Body of pancreas (tissue), 4 donors: ENCODE measurements around the gene KCNMB1. TPM values are rescaled to one million over a fixed set of nuclear protein-coding genes. Genes with fewer than 3 reads are reported as not detected.
A peak's percentile ranks its signal among the peaks of the same experiment; 100 is the strongest.

Experiments used
- ATAC-seq: fragments of 150-250 bp; one replicate; pipeline ENCODE4 v1.9.1; 2016
- DNase-seq, 4 donors: peaks; one replicate each; pipeline ENCODE4 v3.0.0-alpha.2; 2019
- H3K27ac ChIP-seq, 4 donors: fragments of 200-600 bp; sonication (generic); 1 replicate in 3 of 4; 2 replicates in 1 of 4; pipeline versions ENCODE4 v1.5.1 to v1.6.1; 2016 to 2019; ENCODE audit warnings: mild to moderate bottlenecking in 1 of 4, mixed read lengths in 1 of 4, moderate library complexity in 1 of 4
- H3K27me3 ChIP-seq, 2 donors: fragments of 200-600 bp; sonication (generic); one replicate each; pipeline ENCODE4 v1.6.0; 2016; ENCODE audit warnings: mild to moderate bottlenecking in 1 of 2
- H3K36me3 ChIP-seq, 2 donors: fragments of 200-600 bp; sonication (generic); replicated peaks in 1 of 2; 2 replicates each; pipeline ENCODE4 v1.5.1; 2016; ENCODE audit warnings: low read depth in 2 of 2; ENCODE audit not compliant: insufficient read depth in 1 of 2
- H3K4me1 ChIP-seq: fragments of 200-600 bp; sonication (generic); one replicate; pipeline ENCODE4 v1.6.0; 2016
- H3K4me3 ChIP-seq, 2 donors: fragments of 200-600 bp; sonication (generic); 1 replicate in 1 of 2; 2 replicates in 1 of 2; pipeline ENCODE4 v1.5.1; 2016 to 2019
- H3K9me3 ChIP-seq, 3 donors: fragments of 200-600 bp; sonication (generic); 1 replicate in 2 of 3; 2 replicates in 1 of 3; pipeline ENCODE4 v1.5.1; 2016
- CTCF ChIP-seq, 7 experiments: fragments of 450-650 bp in 4 of 7; fragments of 200-600 bp in 3 of 7; sonication (generic) in 3 of 7; IDR thresholded peaks; one replicate each; pipeline ENCODE4 v1.5.1; 2016 to 2019; ENCODE audit warnings: antibody characterized with exemption in 7 of 7
- POLR2A ChIP-seq, 3 donors: fragments of 450-650 bp; IDR thresholded peaks; one replicate each; pipeline ENCODE4 v1.6.1; 2016; ENCODE audit warnings: antibody characterized with exemption in 3 of 3, mild to moderate bottlenecking in 2 of 3
- WGBS, 2 donors: methylation state at CpG; one replicate each; pipeline ENCODE4 v1.1.5; 2017; 5-methylcytosine and 5-hydroxymethylcytosine counted together
- intact Hi-C: fragments of 100-400 bp; cut with DNase I; formaldehyde crosslinking; loops from one replicate; pipeline ENCODE4 v1.15.1; 2023
- total RNA-seq, 2 donors: library from RNA; depleted of rRNA; stranded (reverse); fragments of >200 nt; gene quantifications; one replicate each; pipeline ENCODE4 v1.1.0, GENCODE V29; 2016

KCNMB1 gene
- total RNA-seq, 2 donors from 2014 or later, result 0.99 TPM; not detected in 1

- Histone ChIP-seq H3K4me3 (no peak overlapping the region), H3K4me1 (no peaks in the 10 kb centered on the region), H3K27me3 (no peaks in the 10 kb centered on the region), H3K27ac (no peak overlapping the region), H3K36me3 (no peaks in the 10 kb centered on the region), H3K9me3 (no peaks in the 10 kb centered on the region)
- ATAC-seq, result no peak
- TF ChIP-seq POLR2A (IDR thresholded peaks at IDR 0.05), result no peak
- TF ChIP-seq CTCF (IDR thresholded peaks at IDR 0.05), result no peak
- DNase-seq, result no peak
- intact Hi-C loops, result no loop called here
- WGBS, 2 donors, result 57 to 88% methylated on average over 2 of the region's 2 CpGs
Measured at GRCh38 chr5:170397059-170397458, 7.9 kb upstream of the KCNMB1 start.

DNA sequence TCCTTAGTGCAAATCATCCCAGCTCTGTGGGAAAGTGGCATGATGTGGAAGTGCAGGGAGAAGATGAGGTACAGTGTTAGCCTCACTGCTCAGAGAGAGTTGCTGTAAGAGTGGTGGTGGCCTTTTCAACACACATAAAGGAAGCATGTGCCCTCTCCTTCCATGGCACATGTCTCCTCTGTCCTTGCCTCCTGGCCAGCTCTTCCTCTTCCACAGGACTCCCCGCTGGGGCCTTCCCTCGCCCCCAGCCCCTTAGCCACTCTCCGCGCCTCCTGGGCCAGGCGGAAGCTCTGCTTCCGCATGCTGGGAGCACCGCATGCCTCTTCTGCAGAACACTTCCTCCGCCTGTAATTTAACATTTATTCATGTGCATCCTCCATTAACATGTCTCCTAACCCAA, 4.8 kb upstream of the KCNMB1 start:
- no peaks in the 10 kb centered on the region for H3K9me3 ChIP-seq
- no peaks in the 10 kb centered on the region for H3K4me1 ChIP-seq
- WGBS, 2 donors, result 59 to 69% methylated on average over 8 of the region's 8 CpGs
- no peaks in the 10 kb centered on the region for H3K36me3 ChIP-seq
- intact Hi-C loops, result no loop called here
- TF ChIP-seq POLR2A (IDR thresholded peaks at IDR 0.05), result no peak
- no peak for TF ChIP-seq CTCF (IDR thresholded peaks at IDR 0.05)
- H3K27ac ChIP-seq, result no peak overlapping the region
- DNase-seq (peak in 1 of 4 donors; percentile 11), ATAC-seq (no peak)
- H3K4me3 ChIP-seq, result no peak overlapping the region
- H3K27me3 ChIP-seq, result no peaks in the 10 kb centered on the region

DNA sequence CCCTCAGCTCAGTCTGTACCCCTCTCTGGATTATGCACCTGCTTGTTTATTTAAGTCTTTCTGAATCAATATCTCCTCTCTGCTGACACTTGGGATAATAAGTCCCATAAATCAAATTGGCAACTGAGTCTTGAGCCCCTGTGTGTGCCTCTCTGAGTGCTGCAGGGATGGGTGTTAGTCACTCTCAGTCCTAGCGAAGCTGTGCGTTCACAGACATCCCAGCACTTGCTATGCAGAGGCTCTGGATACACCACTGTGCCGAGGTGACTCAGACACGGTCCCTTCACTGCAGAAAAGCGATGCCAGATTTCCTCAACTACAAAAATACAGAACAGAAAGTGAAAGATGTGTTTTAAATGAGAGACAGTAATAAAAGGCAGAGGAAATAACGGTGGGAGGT, 4.1 kb upstream of the KCNMB1 start:
- intact Hi-C loops, result no loop called here
- TF ChIP-seq POLR2A (IDR thresholded peaks at IDR 0.05) (no peak), CTCF (IDR thresholded peaks at IDR 0.05) (no peak)
- no peak for ATAC-seq
- DNase-seq, result peak in 1 of 4 donors; percentile 24
- no peaks in the 10 kb centered on the region for H3K9me3 ChIP-seq
- H3K4me3 ChIP-seq, result no peak overlapping the region
- H3K36me3 ChIP-seq, result no peaks in the 10 kb centered on the region
- H3K4me1 ChIP-seq, result no peaks in the 10 kb centered on the region
- 47 to 52% methylated on average over 6 of the region's 6 CpGs for WGBS, 2 donors
- no peak overlapping the region for H3K27ac ChIP-seq
- no peaks in the 10 kb centered on the region for H3K27me3 ChIP-seq

DNA sequence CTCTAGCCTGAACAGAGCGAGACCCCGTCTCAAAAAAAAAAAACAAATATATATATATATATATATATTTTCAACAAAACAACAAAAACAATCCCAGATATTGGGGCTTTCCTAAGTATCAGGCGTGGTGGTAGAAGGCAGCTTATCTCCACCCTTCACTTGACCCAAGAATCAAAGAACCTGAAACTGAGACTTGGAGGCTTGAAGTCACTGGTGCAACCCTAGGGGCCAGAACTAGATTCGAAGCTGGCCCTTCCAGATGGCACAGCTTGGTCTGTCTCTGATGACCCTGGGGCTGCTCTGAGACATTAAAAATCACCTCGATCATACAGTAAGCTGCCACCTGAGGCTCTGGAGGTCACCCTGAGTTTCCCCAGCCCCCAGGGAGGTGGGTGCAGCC, 1.3 kb upstream of the KCNMB1 start:
- ATAC-seq (no peak), DNase-seq (no peak)
- intact Hi-C loops, result no loop called here
- TF ChIP-seq CTCF (IDR thresholded peaks at IDR 0.05), result no peak
- no peak for TF ChIP-seq POLR2A (IDR thresholded peaks at IDR 0.05)
- Histone ChIP-seq H3K27me3 (no peaks in the 10 kb centered on the region), H3K27ac (no peak overlapping the region), H3K36me3 (no peaks in the 10 kb centered on the region), H3K9me3 (no peaks in the 10 kb centered on the region), H3K4me1 (no peaks in the 10 kb centered on the region), H3K4me3 (no peak overlapping the region)
- WGBS, 2 donors, result 69 to 80% methylated on average over 5 of the region's 5 CpGs

- H3K36me3 ChIP-seq, result no peaks in the 10 kb centered on the region
- no peaks in the 10 kb centered on the region for H3K27me3 ChIP-seq
- H3K9me3 ChIP-seq, result no peaks in the 10 kb centered on the region
- no peak overlapping the region for H3K4me3 ChIP-seq
- intact Hi-C loops, result no loop called here
- 44 to 45% methylated on average over 4 of the region's 4 CpGs for WGBS, 2 donors
- no peak overlapping the region for H3K27ac ChIP-seq
- no peak for TF ChIP-seq POLR2A (IDR thresholded peaks at IDR 0.05)
- no peak for TF ChIP-seq CTCF (IDR thresholded peaks at IDR 0.05)
- no peaks in the 10 kb centered on the region for H3K4me1 ChIP-seq
- ATAC-seq (no peak), DNase-seq (peak in 1 of 4 donors; percentile 13)
Measured at GRCh38 chr5:170389550-170389892, 354 bp upstream of the KCNMB1 start.
